ENCODE data around the gene OPA1.

- no peak for TF ChIP-seq POLR2A (IDR thresholded peaks at IDR 0.05)
- no peak for TF ChIP-seq CTCF (IDR thresholded peaks at IDR 0.05)
Observed at GRCh38 chr3:193656878-193657282, 63.9 kb downstream of the OPA1 start.

Data from breast epithelium (tissue), 3 donors.